GM12874 (cell line): ENCODE results near the gene ABL2.

Source experiments
- CTCF ChIP-seq: IDR thresholded peaks from 2 replicates; pipeline ENCODE4 v1.5.1; 2011; ENCODE audit warnings: low read depth, mild to moderate bottlenecking, control low read depth, low read length, moderate library complexity; ENCODE audit not compliant: insufficient read depth

The ABL2 gene

DNA sequence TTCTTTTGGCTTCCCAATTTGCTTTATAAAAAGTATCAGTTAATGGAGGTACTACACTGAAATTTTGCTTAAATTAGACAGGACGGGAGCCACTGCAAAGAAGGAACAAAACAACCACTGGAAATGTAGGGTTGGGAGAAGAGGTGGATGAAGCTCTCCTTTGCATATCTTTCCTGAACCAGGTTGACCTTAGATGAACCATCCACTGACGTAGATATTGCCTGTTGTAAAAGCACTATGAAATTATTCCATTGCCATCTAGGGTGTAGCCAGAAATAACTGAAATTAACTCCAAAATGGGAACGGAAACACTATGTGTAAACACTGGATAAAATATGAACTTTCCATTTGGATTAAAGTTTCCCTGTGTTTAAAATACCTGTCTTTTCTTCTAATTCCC, 1.2 kb upstream of the ABL2 start:
- TF ChIP-seq CTCF, result no peak

- TF ChIP-seq CTCF, result no peak
These were observed 774 bp upstream of the ABL2 start for GRCh38 chr1:179230251-179230650.

- TF ChIP-seq CTCF, result no peak
These were observed 679 bp downstream of the ABL2 start for GRCh38 chr1:179228783-179229213.

- no peak for TF ChIP-seq CTCF
These were observed 2.7 kb downstream of the ABL2 start for GRCh38 chr1:179226738-179227137.

GRCh38 chr1:179217943-179218507, 11.5 kb downstream of the ABL2 start:
- TF ChIP-seq CTCF, result no peak

GRCh38 chr1:179208681-179209477, 20.6 kb downstream of the ABL2 start:
- no peak for TF ChIP-seq CTCF

GRCh38 chr1:179206812-179207211, 22.7 kb downstream of the ABL2 start:
- no peak for TF ChIP-seq CTCF
